SKM-1 treated with dmso at 0.1 percent for 144 hours (cell line): ENCODE measurements around the gene LRCOL1.
A peak's percentile ranks its signal among the peaks of the same experiment; 100 is the strongest.

Experiments
- DNase-seq: peaks from one replicate; lab custom pipeline; 2025; ENCODE audit not compliant: unreplicated experiment; lab: John Stamatoyannopoulos, UW

LRCOL1 gene

GRCh38 chr12:132610051-132610759 is at the start of gene LRCOL1:
LRCOL1 (minus strand) TSS chr12:132610582; CDS start chr12:132606251, 4,331 bp downstream.
- no peak for DNase-seq

- DNase-seq = no peak
Observed at GRCh38 chr12:132660052-132660451, 49.7 kb upstream of the LRCOL1 start.

GRCh38 chr12:132659146-132659545 is 48.8 kb upstream of the LRCOL1 start:
- DNase-seq = no peak

GRCh38 chr12:132658149-132658894 is 47.9 kb upstream of the LRCOL1 start:
- no peak for DNase-seq

- no peak for DNase-seq
Observed at GRCh38 chr12:132657004-132657727, 46.8 kb upstream of the LRCOL1 start.

GRCh38 chr12:132653567-132654290 is 43.3 kb upstream of the LRCOL1 start:
- no peak for DNase-seq

GRCh38 chr12:132651444-132652100 is 41.2 kb upstream of the LRCOL1 start:
- DNase-seq = peak; percentile 100

- DNase-seq = no peak
Observed at GRCh38 chr12:132649226-132649945, 39.0 kb upstream of the LRCOL1 start.

GRCh38 chr12:132648616-132649225 is 38.3 kb upstream of the LRCOL1 start:
- DNase-seq = no peak

- no peak for DNase-seq
Observed at GRCh38 chr12:132647858-132648257, 37.5 kb upstream of the LRCOL1 start.

- no peak for DNase-seq
Observed at GRCh38 chr12:132646850-132647249, 36.5 kb upstream of the LRCOL1 start.

- no peak for DNase-seq
Observed at GRCh38 chr12:132642846-132643835, 32.8 kb upstream of the LRCOL1 start.

GRCh38 chr12:132641811-132642650 is 31.6 kb upstream of the LRCOL1 start:
- no peak for DNase-seq

- no peak for DNase-seq
Observed at GRCh38 chr12:132640936-132641335, 30.6 kb upstream of the LRCOL1 start.

GRCh38 chr12:132639956-132640520 is 29.7 kb upstream of the LRCOL1 start:
- no peak for DNase-seq

GRCh38 chr12:132638541-132639408 is 28.4 kb upstream of the LRCOL1 start:
- no peak for DNase-seq
